GM23338 (cell line): ENCODE measurements around the gene TMEM114. TPM values are rescaled to one million over a fixed set of nuclear protein-coding genes. Genes with fewer than 3 reads are reported as not detected.

ENCODE experiments used
- ATAC-seq: fragments of 200-7000 bp; cut with Tn5 transposase; 3 replicates; pipeline ENCODE4 v1.9.1; 2020
- DNase-seq: peaks from one replicate; pipeline ENCODE4 v3.0.0-alpha.2; 2015; ENCODE audit warnings: low spot score
- H2AFZ ChIP-seq: fragments of 200-600 bp; sonication (generic); 2 replicates; pipeline ENCODE4 v1.8.0; 2016; ENCODE audit warnings: antibody characterized with exemption, mild to moderate bottlenecking, moderate library complexity
- H3F3A ChIP-seq: fragments of 200-600 bp; sonication (generic); replicated peaks from 2 replicates; pipeline ENCODE4 v1.8.0; 2017; ENCODE audit warnings: antibody characterized with exemption, mixed run types, low read depth
- H3K27ac ChIP-seq: fragments of 200-600 bp; sonication (generic); 2 replicates; pipeline ENCODE4 v1.6.1; 2016; ENCODE audit warnings: low read depth
- H3K27me3 ChIP-seq: fragments of 200-600 bp; sonication (generic); 2 replicates; pipeline ENCODE4 v1.8.0; 2016; ENCODE audit warnings: mild to moderate bottlenecking, mixed run types, moderate library complexity; ENCODE audit not compliant: insufficient read depth
- H3K36me3 ChIP-seq: fragments of 200-600 bp; sonication (generic); 2 replicates; pipeline ENCODE4 v1.8.0; 2016; ENCODE audit warnings: mild to moderate bottlenecking; ENCODE audit not compliant: insufficient read depth
- H3K4me1 ChIP-seq: fragments of 200-600 bp; sonication (generic); 2 replicates; pipeline ENCODE4 v1.8.0; 2016; ENCODE audit warnings: mild to moderate bottlenecking, moderate library complexity; ENCODE audit not compliant: insufficient read depth
- H3K4me2 ChIP-seq: fragments of 200-600 bp; sonication (generic); 2 replicates; pipeline ENCODE4 v1.7.1; 2017; ENCODE audit warnings: mixed run types
- H3K4me3 ChIP-seq: fragments of 200-600 bp; sonication (generic); 2 replicates; pipeline ENCODE4 v1.6.1; 2016; ENCODE audit warnings: mixed run types
- H3K79me2 ChIP-seq: fragments of 200-600 bp; sonication (generic); replicated peaks from 2 replicates; pipeline ENCODE4 v1.8.0; 2017; ENCODE audit warnings: mild to moderate bottlenecking; ENCODE audit not compliant: insufficient read depth
- H3K9me2 ChIP-seq: fragments of 200-600 bp; sonication (generic); 2 replicates; pipeline ENCODE4 v1.8.0; 2017; ENCODE audit not compliant: insufficient read depth
- H4K20me1 ChIP-seq: fragments of 200-600 bp; sonication (generic); replicated peaks from 2 replicates; pipeline ENCODE4 v1.8.0; 2017; ENCODE audit warnings: mild to moderate bottlenecking; ENCODE audit not compliant: insufficient read depth
- H3K27ac Mint-ChIP-seq: 2 replicates; pipeline ENCODE4 v1.8.0; 2020; ENCODE audit warnings: inconsistent platforms, mild to moderate bottlenecking, moderate library complexity, mixed read lengths
- H3K27me3 Mint-ChIP-seq: 3 replicates; pipeline ENCODE4 v1.8.0; 2022; ENCODE audit warnings: low read depth, mild to moderate bottlenecking, moderate library complexity, mixed read lengths, inconsistent platforms; ENCODE audit not compliant: insufficient read depth, poor library complexity
- H3K36me3 Mint-ChIP-seq: 3 replicates; pipeline ENCODE4 v1.8.0; 2021; ENCODE audit warnings: low read depth, mild to moderate bottlenecking, inconsistent platforms, moderate library complexity, mixed read lengths
- H3K4me1 Mint-ChIP-seq: 3 replicates; pipeline ENCODE4 v1.8.0; 2020; ENCODE audit warnings: mild to moderate bottlenecking, inconsistent platforms, mixed read lengths
- H3K4me3 Mint-ChIP-seq: 3 replicates; pipeline ENCODE4 v1.8.0; 2021; ENCODE audit warnings: moderate library complexity, mild to moderate bottlenecking, inconsistent platforms, mixed read lengths
- H3K9me3 Mint-ChIP-seq: 3 replicates; pipeline ENCODE4 v1.8.0; 2020; ENCODE audit warnings: moderate library complexity, mild to moderate bottlenecking, inconsistent platforms, mixed read lengths
- EZH2 ChIP-seq: fragments of 200-600 bp; sonication (generic); IDR thresholded peaks from one replicate; pipeline ENCODE4 v1.8.0; 2017; ENCODE audit warnings: antibody characterized with exemption, mild to moderate bottlenecking, low read depth; ENCODE audit not compliant: unreplicated experiment
- JUNB ChIP-seq: IDR thresholded peaks from one replicate; pipeline ENCODE4 v1.6.1; 2016; ENCODE audit warnings: antibody characterized with exemption; ENCODE audit not compliant: unreplicated experiment
- POLR2AphosphoS5 ChIP-seq: IDR thresholded peaks from 2 replicates; pipeline ENCODE4 v1.6.1; 2016; ENCODE audit warnings: antibody characterized with exemption, low read depth
- STAT1 ChIP-seq: IDR thresholded peaks from one replicate; pipeline ENCODE4 v1.6.1; 2016; ENCODE audit warnings: antibody characterized with exemption; ENCODE audit not compliant: unreplicated experiment
- ZNF114 ChIP-seq: fragments of 250-450 bp; sonication (Bioruptor Pico); IDR thresholded peaks from 2 replicates; pipeline ENCODE4 v1.5.0; 2020; ENCODE audit warnings: mild to moderate bottlenecking, moderate library complexity
- ZNF331 ChIP-seq: fragments of 250-450 bp; sonication (Bioruptor Pico); IDR thresholded peaks from 2 replicates; pipeline ENCODE4 v1.5.0; 2020; ENCODE audit warnings: low read depth, mild to moderate bottlenecking, moderate library complexity
- polyA plus RNA-seq: library from polyadenylated mRNA; unstranded; fragments of >200 nt; fragmentation: Nextera tagmentation; extraction: Ambion mirVana; gene quantifications from 2 replicates; pipeline ENCODE4 v1.2.1, GENCODE V29; 2016
- total RNA-seq: library from RNA; depleted of rRNA; stranded (reverse); fragments of >200 nt; shearing (Covaris generic); gene quantifications from 2 replicates; pipeline ENCODE4 v1.2.3, GENCODE V29; 2014
- TF ChIP-seq, protein P1 (sequence below): fragments of 250-450 bp; sonication (Bioruptor Pico); IDR thresholded peaks from 2 replicates; pipeline ENCODE4 v1.5.0; 2020; ENCODE audit warnings: mild to moderate bottlenecking, moderate library complexity
- TF ChIP-seq, protein P2 (sequence below): IDR thresholded peaks from 2 replicates; pipeline ENCODE4 v1.6.1; 2016; ENCODE audit warnings: antibody characterized with exemption
- TF ChIP-seq, protein P3 (sequence below): IDR thresholded peaks from one replicate; pipeline ENCODE4 v1.6.1; 2018; ENCODE audit warnings: antibody characterized with exemption; ENCODE audit not compliant: unreplicated experiment

The TMEM114 gene
- total and polyA plus RNA-seq, 2 experiments from 2014 or later, result 0.47 to 0.52 TPM

DNA sequence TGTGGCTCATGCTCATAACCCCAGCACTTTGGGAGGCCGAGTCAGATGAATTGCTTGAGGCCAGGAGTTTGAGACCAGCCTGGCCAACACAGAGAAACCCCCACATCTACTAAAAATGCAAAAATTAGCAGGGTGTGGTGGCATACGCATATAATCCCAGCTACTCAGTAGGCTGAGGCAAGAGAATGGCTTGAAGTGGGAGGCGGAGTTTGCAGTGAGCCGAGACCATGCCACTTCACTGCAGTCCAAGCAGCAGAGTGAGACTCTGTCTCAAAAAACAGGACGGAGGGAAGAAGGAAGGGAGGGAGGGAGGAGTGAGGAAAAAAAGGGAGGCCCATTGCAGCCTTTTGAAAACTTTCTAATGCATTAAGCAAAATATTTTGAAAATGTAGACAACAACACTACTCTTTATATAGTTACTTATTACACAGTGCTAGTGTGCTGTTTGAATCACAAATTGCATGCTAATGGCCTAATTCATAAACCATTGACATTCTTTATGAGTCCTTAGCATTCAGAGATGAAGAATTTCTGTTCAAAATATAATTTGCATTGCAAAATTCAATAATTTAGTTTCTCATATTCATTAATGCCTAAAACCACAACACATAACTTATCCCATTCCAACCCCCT lies 59.4 kb downstream of the TMEM114 start (continued):
- TF ChIP-seq, protein P1, sequence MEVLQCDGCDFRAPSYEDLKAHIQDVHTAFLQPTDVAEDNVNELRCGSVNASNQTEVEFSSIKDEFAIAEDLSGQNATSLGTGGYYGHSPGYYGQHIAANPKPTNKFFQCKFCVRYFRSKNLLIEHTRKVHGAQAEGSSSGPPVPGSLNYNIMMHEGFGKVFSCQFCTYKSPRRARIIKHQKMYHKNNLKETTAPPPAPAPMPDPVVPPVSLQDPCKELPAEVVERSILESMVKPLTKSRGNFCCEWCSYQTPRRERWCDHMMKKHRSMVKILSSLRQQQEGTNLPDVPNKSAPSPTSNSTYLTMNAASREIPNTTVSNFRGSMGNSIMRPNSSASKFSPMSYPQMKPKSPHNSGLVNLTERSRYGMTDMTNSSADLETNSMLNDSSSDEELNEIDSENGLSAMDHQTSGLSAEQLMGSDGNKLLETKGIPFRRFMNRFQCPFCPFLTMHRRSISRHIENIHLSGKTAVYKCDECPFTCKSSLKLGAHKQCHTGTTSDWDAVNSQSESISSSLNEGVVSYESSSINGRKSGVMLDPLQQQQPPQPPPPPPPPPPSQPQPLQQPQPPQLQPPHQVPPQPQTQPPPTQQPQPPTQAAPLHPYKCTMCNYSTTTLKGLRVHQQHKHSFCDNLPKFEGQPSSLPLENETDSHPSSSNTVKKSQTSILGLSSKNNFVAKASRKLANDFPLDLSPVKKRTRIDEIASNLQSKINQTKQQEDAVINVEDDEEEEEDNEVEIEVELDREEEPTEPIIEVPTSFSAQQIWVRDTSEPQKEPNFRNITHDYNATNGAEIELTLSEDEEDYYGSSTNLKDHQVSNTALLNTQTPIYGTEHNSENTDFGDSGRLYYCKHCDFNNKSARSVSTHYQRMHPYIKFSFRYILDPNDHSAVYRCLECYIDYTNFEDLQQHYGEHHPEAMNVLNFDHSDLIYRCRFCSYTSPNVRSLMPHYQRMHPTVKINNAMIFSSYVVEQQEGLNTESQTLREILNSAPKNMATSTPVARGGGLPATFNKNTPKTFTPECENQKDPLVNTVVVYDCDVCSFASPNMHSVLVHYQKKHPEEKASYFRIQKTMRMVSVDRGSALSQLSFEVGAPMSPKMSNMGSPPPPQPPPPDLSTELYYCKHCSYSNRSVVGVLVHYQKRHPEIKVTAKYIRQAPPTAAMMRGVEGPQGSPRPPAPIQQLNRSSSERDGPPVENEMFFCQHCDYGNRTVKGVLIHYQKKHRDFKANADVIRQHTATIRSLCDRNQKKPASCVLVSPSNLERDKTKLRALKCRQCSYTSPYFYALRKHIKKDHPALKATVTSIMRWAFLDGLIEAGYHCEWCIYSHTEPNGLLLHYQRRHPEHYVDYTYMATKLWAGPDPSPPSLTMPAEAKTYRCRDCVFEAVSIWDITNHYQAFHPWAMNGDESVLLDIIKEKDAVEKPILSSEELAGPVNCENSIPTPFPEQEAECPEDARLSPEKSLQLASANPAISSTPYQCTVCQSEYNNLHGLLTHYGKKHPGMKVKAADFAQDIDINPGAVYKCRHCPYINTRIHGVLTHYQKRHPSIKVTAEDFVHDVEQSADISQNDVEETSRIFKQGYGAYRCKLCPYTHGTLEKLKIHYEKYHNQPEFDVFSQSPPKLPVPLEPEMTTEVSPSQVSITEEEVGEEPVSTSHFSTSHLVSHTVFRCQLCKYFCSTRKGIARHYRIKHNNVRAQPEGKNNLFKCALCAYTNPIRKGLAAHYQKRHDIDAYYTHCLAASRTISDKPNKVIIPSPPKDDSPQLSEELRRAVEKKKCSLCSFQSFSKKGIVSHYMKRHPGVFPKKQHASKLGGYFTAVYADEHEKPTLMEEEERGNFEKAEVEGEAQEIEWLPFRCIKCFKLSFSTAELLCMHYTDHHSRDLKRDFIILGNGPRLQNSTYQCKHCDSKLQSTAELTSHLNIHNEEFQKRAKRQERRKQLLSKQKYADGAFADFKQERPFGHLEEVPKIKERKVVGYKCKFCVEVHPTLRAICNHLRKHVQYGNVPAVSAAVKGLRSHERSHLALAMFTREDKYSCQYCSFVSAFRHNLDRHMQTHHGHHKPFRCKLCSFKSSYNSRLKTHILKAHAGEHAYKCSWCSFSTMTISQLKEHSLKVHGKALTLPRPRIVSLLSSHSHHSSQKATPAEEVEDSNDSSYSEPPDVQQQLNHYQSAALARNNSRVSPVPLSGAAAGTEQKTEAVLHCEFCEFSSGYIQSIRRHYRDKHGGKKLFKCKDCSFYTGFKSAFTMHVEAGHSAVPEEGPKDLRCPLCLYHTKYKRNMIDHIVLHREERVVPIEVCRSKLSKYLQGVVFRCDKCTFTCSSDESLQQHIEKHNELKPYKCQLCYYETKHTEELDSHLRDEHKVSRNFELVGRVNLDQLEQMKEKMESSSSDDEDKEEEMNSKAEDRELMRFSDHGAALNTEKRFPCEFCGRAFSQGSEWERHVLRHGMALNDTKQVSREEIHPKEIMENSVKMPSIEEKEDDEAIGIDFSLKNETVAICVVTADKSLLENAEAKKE (CRISPR knock-in tag), result no peak
- TF ChIP-seq JUNB (no peak), ZNF114 (no peak)

DNA sequence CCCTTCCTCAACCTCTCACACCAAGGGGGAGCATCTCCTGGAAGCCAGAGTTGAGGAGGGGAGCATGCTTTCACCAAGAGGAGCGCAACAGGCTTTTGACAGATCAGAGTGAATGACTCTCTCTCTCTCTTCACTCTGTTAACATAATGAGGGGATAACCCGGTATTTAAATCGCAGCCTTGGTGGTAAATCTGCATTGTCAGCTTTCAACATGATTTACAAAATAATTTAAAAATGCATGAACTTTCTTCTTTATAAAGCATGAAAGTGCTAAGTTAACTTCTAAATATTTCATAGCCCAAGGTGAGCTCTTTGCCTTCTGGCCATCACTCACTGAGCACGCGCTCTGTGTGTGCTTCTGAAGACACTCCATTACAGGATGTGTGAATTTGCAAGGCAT lies 61.8 kb downstream of the TMEM114 start:
- H3K79me2 ChIP-seq, result no peaks in the 10 kb centered on the region
- no peak overlapping the region for H3K27ac Mint-ChIP-seq
- no peak overlapping the region for H2AFZ ChIP-seq
- no peak overlapping the region for H3K4me3 ChIP-seq
- no peaks in the 10 kb centered on the region for H3K9me3 Mint-ChIP-seq
- H3K27me3 Mint-ChIP-seq, result peaks cover 1% of the 10 kb centered on the region
- H3K9me2 ChIP-seq, result peaks cover 2% of the 10 kb centered on the region; the same call in 1 of the 2 replicates
- peaks cover 13% of the 10 kb centered on the region; the same call in 2 of the 3 replicates for H3K4me1 Mint-ChIP-seq
- H3K4me1 ChIP-seq, result no peaks in the 10 kb centered on the region
- DNase-seq (no peak), ATAC-seq (no peak)
- no peaks in the 10 kb centered on the region for H3K36me3 ChIP-seq
- H3K27me3 ChIP-seq, result no peaks in the 10 kb centered on the region
- no peaks in the 10 kb centered on the region for H4K20me1 ChIP-seq
- no peak overlapping the region for H3K4me2 ChIP-seq
- no peak overlapping the region for H3K4me3 Mint-ChIP-seq
- H3F3A ChIP-seq, result no peaks in the 10 kb centered on the region
- no peaks in the 10 kb centered on the region for H3K36me3 Mint-ChIP-seq
- no peak overlapping the region for H3K27ac ChIP-seq
- no peak for TF ChIP-seq EZH2
- TF ChIP-seq, protein P2, sequence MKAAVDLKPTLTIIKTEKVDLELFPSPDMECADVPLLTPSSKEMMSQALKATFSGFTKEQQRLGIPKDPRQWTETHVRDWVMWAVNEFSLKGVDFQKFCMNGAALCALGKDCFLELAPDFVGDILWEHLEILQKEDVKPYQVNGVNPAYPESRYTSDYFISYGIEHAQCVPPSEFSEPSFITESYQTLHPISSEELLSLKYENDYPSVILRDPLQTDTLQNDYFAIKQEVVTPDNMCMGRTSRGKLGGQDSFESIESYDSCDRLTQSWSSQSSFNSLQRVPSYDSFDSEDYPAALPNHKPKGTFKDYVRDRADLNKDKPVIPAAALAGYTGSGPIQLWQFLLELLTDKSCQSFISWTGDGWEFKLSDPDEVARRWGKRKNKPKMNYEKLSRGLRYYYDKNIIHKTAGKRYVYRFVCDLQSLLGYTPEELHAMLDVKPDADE, result no peak
- TF ChIP-seq, protein P3, sequence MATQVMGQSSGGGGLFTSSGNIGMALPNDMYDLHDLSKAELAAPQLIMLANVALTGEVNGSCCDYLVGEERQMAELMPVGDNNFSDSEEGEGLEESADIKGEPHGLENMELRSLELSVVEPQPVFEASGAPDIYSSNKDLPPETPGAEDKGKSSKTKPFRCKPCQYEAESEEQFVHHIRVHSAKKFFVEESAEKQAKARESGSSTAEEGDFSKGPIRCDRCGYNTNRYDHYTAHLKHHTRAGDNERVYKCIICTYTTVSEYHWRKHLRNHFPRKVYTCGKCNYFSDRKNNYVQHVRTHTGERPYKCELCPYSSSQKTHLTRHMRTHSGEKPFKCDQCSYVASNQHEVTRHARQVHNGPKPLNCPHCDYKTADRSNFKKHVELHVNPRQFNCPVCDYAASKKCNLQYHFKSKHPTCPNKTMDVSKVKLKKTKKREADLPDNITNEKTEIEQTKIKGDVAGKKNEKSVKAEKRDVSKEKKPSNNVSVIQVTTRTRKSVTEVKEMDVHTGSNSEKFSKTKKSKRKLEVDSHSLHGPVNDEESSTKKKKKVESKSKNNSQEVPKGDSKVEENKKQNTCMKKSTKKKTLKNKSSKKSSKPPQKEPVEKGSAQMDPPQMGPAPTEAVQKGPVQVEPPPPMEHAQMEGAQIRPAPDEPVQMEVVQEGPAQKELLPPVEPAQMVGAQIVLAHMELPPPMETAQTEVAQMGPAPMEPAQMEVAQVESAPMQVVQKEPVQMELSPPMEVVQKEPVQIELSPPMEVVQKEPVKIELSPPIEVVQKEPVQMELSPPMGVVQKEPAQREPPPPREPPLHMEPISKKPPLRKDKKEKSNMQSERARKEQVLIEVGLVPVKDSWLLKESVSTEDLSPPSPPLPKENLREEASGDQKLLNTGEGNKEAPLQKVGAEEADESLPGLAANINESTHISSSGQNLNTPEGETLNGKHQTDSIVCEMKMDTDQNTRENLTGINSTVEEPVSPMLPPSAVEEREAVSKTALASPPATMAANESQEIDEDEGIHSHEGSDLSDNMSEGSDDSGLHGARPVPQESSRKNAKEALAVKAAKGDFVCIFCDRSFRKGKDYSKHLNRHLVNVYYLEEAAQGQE, result no peak
- TF ChIP-seq JUNB, result no peak
- no peak for TF ChIP-seq POLR2AphosphoS5
- no peak for TF ChIP-seq STAT1
- TF ChIP-seq ZNF331 (CRISPR knock-in tag), result no peak
